ENCODE measurements around the gene C1QTNF2. TPM values are rescaled to one million over a fixed set of nuclear protein-coding genes. Genes with fewer than 3 reads are reported as not detected.

Gene C1QTNF2
- total RNA-seq, 6 donors from 2014 or later, result 0.39 to 3.1 (median 0.61) TPM; not detected in 1

DNA sequence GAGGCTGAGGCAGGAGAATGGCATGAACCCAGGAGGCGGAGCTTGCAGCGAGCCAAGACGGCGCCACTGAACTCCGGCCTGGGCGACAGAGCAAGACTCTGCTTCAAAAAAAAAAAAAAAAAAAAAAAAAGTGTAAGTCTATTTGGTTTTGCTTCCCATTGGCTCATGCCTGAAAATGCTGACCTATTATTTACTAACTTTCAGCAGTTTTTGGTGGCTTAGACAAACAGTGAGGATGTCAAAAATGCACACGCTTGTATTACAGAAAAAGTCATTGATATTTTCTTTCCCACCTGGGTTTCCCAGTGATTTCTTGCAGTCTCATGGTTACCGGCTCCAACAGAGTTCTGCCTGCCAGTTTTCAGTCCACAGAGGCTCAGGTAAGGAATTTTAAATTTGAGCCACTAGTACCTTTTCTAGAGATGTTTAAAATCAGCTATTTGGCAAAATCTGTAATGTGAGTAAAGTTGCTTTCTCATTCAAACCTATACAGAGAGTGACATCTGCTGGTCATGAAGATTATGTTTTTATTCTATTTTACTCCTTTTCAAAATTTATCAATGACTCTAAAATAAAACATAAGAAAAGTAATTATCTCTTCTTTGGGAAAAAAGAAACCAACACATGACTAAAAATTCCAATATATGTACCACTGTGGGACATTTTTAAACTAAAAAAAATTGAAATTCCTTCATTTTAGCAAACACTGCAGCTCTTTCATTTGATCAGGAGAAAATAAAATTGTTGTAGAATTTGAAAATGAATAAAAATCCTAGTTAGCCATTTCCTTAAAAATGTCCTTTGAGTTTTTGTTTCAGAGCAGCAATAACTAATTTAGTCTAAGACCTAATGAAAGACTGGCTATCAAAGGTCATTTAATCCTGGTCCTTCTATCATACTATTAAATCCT lies 20.6 kb upstream of the C1QTNF2 start:
- Histone ChIP-seq H3K36me3 (no peaks in the 10 kb centered on the region), H3K27ac (no peak overlapping the region), H3K4me1 (no peaks in the 10 kb centered on the region), H3K27me3 (no peaks in the 10 kb centered on the region), H3K9me3 (peaks cover 7 to 12% (median 11%) of the 10 kb centered on the region in 4 donors), H3K4me3 (no peak overlapping the region)
- whole genome bisulfite sequencing, 2 donors, result 79 to 81% methylated on average over 8 of the region's 8 CpGs
- ATAC-seq (ENCODE audit: low FRiP score in 2 of 2) (peak in 1 of 2 donors; percentile 53), DNase-seq (peak in 1 of 2 donors; percentile 46)
- TF ChIP-seq, protein P1, sequence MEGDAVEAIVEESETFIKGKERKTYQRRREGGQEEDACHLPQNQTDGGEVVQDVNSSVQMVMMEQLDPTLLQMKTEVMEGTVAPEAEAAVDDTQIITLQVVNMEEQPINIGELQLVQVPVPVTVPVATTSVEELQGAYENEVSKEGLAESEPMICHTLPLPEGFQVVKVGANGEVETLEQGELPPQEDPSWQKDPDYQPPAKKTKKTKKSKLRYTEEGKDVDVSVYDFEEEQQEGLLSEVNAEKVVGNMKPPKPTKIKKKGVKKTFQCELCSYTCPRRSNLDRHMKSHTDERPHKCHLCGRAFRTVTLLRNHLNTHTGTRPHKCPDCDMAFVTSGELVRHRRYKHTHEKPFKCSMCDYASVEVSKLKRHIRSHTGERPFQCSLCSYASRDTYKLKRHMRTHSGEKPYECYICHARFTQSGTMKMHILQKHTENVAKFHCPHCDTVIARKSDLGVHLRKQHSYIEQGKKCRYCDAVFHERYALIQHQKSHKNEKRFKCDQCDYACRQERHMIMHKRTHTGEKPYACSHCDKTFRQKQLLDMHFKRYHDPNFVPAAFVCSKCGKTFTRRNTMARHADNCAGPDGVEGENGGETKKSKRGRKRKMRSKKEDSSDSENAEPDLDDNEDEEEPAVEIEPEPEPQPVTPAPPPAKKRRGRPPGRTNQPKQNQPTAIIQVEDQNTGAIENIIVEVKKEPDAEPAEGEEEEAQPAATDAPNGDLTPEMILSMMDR (IDR thresholded peaks at IDR 0.05), result peak in 3 of 6 experiments; percentile 30 to 52 (median 42)
- no peak for TF ChIP-seq POLR2AphosphoS5 (IDR thresholded peaks at IDR 0.05)

DNA sequence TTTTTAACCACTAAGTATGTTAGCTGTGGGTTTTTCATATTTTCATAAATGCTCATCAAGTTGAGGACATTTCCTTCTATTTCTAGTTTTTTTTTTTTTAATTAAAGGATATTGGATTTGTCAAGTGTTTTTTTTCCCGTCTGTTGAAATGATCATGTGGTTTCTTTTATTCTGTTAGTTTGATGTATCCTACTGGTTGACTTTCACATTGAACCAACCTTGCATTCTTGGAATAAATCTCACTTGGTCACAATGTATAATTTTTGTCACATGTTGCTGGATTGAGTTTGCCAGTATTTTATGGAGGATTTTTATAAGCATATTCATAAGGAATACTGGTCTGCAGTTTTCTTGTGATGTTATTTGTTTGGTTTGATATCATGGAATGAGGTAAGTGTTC lies 17.0 kb upstream of the C1QTNF2 start:
- DNase-seq (no peak), ATAC-seq (ENCODE audit: low FRiP score in 2 of 2) (no peak)
- WGBS, 2 donors, result 100% methylated on average over 1 of the region's 1 CpG
- Histone ChIP-seq H3K9me3 (peaks cover 7 to 12% (median 11%) of the 10 kb centered on the region in 4 donors), H3K4me3 (no peak overlapping the region), H3K27ac (no peak overlapping the region), H3K4me1 (no peaks in the 10 kb centered on the region), H3K27me3 (no peaks in the 10 kb centered on the region), H3K36me3 (no peaks in the 10 kb centered on the region)
- TF ChIP-seq POLR2A (IDR thresholded peaks at IDR 0.05), result no peak
- TF ChIP-seq EP300 (IDR thresholded peaks at IDR 0.05), result no peak
- TF ChIP-seq, protein P1 (IDR thresholded peaks at IDR 0.05), result no peak
- no peak for TF ChIP-seq POLR2AphosphoS5 (IDR thresholded peaks at IDR 0.05)

DNA sequence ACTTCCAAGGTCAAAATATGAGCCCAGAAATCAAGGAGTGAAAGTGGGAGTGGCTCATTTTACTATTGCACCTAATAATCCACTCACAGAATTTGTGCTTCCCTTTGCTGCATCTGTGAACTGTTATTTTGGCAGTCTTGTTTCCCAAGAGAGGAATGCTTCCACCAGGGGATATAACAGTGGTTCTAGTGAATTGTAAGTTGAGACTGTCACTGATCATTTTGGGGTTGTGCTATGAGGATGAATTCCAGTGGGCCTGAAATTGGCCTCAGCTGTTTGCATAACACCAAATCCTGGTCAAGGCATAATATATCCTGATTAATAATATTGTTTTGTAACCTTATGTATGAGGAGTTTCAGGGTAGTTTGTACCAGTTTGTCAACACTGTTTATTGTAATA lies 15.1 kb upstream of the C1QTNF2 start:
- H3K4me3 ChIP-seq, result no peak overlapping the region
- H3K4me1 ChIP-seq, result no peaks in the 10 kb centered on the region
- H3K27me3 ChIP-seq, result no peaks in the 10 kb centered on the region
- no peak for ATAC-seq (ENCODE audit: low FRiP score in 2 of 2)
- no peak for DNase-seq
- TF ChIP-seq POLR2AphosphoS5 (IDR thresholded peaks at IDR 0.05) (no peak), POLR2A (IDR thresholded peaks at IDR 0.05) (no peak), EP300 (IDR thresholded peaks at IDR 0.05) (no peak)
- TF ChIP-seq, protein P1 (IDR thresholded peaks at IDR 0.05), result no peak
- H3K9me3 ChIP-seq, result peaks cover 7 to 12% (median 11%) of the 10 kb centered on the region in 4 donors
- no peaks in the 10 kb centered on the region for H3K36me3 ChIP-seq
- no peak overlapping the region for H3K27ac ChIP-seq

DNA sequence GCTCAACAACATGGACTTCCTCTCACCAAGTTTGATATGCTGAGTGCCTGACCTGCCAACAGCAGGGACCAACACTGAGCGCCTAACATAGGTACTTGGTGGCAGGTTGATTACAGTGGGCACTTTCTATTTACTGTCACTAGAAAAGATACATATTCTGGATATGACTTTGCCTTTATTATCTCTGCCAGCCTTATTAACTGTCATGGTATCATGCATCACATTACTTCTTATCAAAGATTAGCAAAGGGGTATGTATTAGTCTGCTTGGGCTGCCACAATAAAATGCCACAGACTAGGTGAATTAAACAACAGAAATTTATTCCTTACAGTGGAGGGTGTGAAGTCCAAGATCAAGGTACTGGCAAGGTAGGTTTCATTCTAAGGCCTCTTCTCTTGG lies 14.3 kb upstream of the C1QTNF2 start:
- Histone ChIP-seq H3K27me3 (no peaks in the 10 kb centered on the region), H3K4me3 (no peak overlapping the region), H3K9me3 (peaks cover 7 to 12% (median 11%) of the 10 kb centered on the region in 4 donors), H3K4me1 (no peaks in the 10 kb centered on the region), H3K27ac (no peak overlapping the region), H3K36me3 (no peaks in the 10 kb centered on the region)
- ATAC-seq (ENCODE audit: low FRiP score in 2 of 2) (no peak), DNase-seq (no peak)
- 75 to 94% methylated on average over 1 of the region's 1 CpG for WGBS, 2 donors
- TF ChIP-seq EP300 (IDR thresholded peaks at IDR 0.05), result no peak
- TF ChIP-seq, protein P1 (IDR thresholded peaks at IDR 0.05), result no peak
- no peak for TF ChIP-seq POLR2A (IDR thresholded peaks at IDR 0.05)
- TF ChIP-seq POLR2AphosphoS5 (IDR thresholded peaks at IDR 0.05), result no peak

Measured in upper lobe of left lung (tissue), 6 donors.